HUES48 (cell line): Measurements from ENCODE around the gene SERPINB12.

Experiments used
- H3K27ac ChIP-seq: one replicate; pipeline ENCODE4 v1.7.0; 2013; ENCODE audit warnings: low read depth, low read length, inconsistent platforms
- H3K27me3 ChIP-seq: 2 replicates; pipeline ENCODE4 v1.6.1; 2013; ENCODE audit warnings: mild to moderate bottlenecking, low read length; ENCODE audit not compliant: control insufficient read depth, insufficient read depth
- H3K36me3 ChIP-seq: 2 replicates; pipeline ENCODE4 v1.6.1; 2013; ENCODE audit warnings: low read length; ENCODE audit not compliant: control insufficient read depth, insufficient read depth
- H3K4me1 ChIP-seq: 2 replicates; pipeline ENCODE4 v1.6.1; 2013; ENCODE audit warnings: mild to moderate bottlenecking, low read length; ENCODE audit not compliant: control insufficient read depth, insufficient read depth
- H3K4me3 ChIP-seq: 2 replicates; pipeline ENCODE4 v1.5.1; 2013; ENCODE audit warnings: mild to moderate bottlenecking, low read depth, low read length
- H3K9ac ChIP-seq: 2 replicates; pipeline ENCODE4 v1.6.1; 2013; ENCODE audit warnings: mild to moderate bottlenecking, low read depth, low read length, moderate library complexity
- H3K9me3 ChIP-seq: 2 replicates; pipeline ENCODE4 v1.6.1; 2013; ENCODE audit warnings: low read length; ENCODE audit not compliant: control insufficient read depth, insufficient read depth

Gene SERPINB12

DNA sequence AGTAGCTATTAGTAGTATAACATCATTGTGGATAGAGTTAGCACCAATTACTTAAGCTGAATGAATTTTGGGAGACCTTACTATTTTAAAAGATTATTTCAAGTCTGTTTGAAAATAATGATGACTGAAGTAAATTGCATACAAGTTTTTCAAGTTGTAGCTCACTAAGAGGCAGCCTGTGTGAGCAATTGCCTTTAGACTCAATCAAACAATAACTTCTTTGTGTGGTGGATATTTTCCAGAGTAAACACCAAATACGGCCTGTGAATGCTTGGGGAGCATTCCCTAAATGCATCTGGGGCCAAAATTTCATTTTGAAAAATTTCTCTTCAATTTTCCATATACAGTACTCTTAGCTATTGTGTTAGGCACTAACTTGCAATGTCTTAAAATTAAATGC lies 7.9 kb downstream of the SERPINB12 start:
- H3K27me3 ChIP-seq, result no peaks in the 10 kb centered on the region
- H3K9me3 ChIP-seq, result no peaks in the 10 kb centered on the region
- peaks cover 4% of the 10 kb centered on the region; the same call in 1 of the 2 replicates for H3K4me1 ChIP-seq
- no peaks in the 10 kb centered on the region for H3K36me3 ChIP-seq
- H3K4me3 ChIP-seq, result no peak overlapping the region
- H3K27ac ChIP-seq, result no peak overlapping the region
- no peak overlapping the region for H3K9ac ChIP-seq

DNA sequence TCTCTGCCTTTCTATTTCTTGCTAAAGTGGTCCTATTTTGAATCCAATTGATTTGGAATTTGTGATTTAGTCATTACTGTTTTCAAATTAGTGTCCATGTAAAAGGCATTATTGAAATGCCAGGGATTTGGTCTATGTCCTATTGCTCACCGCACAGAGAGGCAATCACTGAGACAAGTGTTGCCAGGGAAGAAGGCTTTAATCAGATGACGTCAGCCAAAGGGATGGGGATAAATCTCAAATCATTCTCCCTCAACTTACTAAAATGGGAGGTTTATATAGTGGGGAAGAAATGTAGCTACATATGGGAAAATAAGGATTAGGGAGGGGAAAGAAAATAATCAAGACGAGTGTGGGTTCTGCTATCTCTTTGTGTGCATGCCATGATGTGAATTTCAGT lies 9.6 kb downstream of the SERPINB12 start:
- H3K27me3 ChIP-seq, result no peaks in the 10 kb centered on the region
- H3K4me3 ChIP-seq, result no peak overlapping the region
- H3K36me3 ChIP-seq, result no peaks in the 10 kb centered on the region
- no peak overlapping the region for H3K9ac ChIP-seq
- no peaks in the 10 kb centered on the region for H3K4me1 ChIP-seq
- no peak overlapping the region for H3K27ac ChIP-seq
- no peaks in the 10 kb centered on the region for H3K9me3 ChIP-seq

DNA sequence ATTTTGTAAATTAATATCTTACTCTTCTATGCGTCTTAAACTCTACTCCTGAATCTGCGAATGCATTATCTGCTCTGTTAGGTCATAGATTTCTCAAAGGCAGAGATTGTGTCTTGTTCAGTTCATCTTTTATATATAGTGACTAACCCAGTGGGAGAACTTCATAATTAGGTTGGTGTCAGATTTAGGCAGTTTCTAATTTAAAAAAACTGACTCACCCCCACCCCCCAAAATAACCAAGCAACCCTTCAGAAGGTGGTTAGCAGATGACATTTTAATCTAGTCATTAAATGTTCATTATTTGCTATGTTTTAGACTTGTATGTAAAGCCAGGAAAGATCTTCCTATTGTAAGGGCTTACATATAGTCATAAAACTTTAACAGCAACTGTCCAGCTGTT lies 10.4 kb downstream of the SERPINB12 start:
- Histone ChIP-seq H3K27ac (no peak overlapping the region), H3K9me3 (no peaks in the 10 kb centered on the region), H3K9ac (no peak overlapping the region), H3K4me3 (no peak overlapping the region), H3K4me1 (no peaks in the 10 kb centered on the region), H3K36me3 (no peaks in the 10 kb centered on the region), H3K27me3 (no peaks in the 10 kb centered on the region)

DNA sequence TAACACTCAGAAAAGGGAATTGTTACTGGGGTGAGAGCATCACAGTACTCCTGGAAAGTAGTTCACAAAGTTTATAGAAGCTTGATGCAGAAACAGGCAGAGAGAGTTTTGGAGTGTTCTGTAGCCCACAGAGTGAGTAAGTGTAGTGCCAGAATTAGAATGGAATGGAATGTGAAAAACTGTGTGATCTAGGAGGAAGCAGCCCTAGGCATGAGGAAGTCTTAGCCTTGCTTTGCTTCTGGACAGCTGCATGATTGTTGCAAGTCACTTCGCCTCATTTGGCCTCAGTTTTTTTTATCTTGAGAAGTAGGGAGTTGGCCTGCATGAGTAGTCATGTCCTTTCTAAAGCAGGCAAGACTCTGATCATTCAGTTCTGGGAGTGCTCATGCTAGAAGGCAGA lies 10.9 kb downstream of the SERPINB12 start:
- no peak overlapping the region for H3K9ac ChIP-seq
- H3K27ac ChIP-seq, result no peak overlapping the region
- H3K9me3 ChIP-seq, result no peaks in the 10 kb centered on the region
- no peaks in the 10 kb centered on the region for H3K36me3 ChIP-seq
- no peak overlapping the region for H3K4me3 ChIP-seq
- no peaks in the 10 kb centered on the region for H3K27me3 ChIP-seq
- no peaks in the 10 kb centered on the region for H3K4me1 ChIP-seq

DNA sequence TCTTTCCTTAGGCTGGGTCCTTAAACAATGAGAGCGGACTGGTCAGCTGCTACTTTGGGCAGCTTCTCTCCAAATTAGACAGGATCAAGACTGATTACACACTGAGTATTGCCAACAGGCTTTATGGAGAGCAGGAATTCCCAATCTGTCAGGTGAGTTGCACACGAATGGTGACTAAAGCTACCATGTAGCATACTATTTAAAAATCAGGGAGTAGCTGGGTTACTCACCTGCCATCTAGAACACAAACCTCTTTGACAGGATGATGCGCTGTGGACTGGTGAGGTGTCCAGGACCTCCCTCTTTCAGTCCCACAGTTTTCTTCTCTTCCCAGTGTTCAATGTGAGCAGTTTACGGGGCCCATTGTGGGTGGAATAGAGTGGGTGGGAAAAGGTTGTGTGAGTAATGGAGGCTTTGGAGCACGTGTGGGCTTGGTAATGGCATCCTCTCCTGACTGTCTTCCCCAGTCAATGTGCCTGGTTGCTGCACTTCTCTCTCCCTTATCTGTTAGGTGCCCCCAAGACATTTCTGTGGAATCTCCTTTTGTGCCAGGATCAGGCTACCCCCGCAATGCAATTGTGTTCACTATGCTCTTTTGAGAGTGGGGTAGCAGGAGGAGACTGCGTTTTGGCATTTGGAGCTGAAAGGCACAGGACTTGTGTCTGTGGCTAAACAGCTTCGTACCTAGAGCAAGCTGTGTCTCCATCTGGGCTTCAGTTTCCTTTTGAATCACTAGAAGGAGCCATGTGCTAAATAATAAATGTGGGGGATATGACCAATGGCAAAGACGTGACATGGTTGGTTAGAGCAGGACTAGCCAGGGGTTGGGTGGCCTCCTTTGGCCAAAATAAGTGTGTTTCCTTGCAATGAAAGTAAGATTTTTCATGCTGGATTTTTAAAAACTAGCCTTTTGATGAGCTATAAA lies 17.7 kb downstream of the SERPINB12 start:
- no peaks in the 10 kb centered on the region for H3K27me3 ChIP-seq
- H3K27ac ChIP-seq, result no peak overlapping the region
- H3K4me3 ChIP-seq, result no peak overlapping the region
- H3K36me3 ChIP-seq, result no peaks in the 10 kb centered on the region
- H3K9ac ChIP-seq, result no peak overlapping the region
- H3K9me3 ChIP-seq, result no peaks in the 10 kb centered on the region
- H3K4me1 ChIP-seq, result no peaks in the 10 kb centered on the region

DNA sequence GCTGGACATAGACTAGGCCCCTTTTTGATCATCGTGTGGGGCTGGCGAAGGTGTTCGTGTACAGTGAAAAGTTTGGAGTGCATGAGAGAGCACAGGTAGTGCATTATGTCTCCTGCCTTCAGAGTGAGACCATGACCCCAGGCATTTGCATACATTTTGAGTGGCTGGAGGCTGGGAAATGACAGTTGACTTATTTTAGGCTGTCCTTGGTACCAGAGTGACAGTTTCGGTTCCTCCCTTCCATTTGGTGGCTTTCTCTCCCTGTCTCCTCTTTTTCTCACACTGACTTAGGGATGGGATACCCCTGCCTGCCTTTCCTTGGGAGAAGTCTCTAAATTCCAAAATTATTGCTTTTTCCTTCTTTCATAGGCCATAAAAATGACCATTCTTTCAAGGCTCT lies 20.1 kb downstream of the SERPINB12 start:
- Histone ChIP-seq H3K4me3 (no peak overlapping the region), H3K9ac (no peak overlapping the region), H3K27ac (no peak overlapping the region), H3K4me1 (no peaks in the 10 kb centered on the region), H3K9me3 (no peaks in the 10 kb centered on the region), H3K36me3 (no peaks in the 10 kb centered on the region), H3K27me3 (no peaks in the 10 kb centered on the region)

DNA sequence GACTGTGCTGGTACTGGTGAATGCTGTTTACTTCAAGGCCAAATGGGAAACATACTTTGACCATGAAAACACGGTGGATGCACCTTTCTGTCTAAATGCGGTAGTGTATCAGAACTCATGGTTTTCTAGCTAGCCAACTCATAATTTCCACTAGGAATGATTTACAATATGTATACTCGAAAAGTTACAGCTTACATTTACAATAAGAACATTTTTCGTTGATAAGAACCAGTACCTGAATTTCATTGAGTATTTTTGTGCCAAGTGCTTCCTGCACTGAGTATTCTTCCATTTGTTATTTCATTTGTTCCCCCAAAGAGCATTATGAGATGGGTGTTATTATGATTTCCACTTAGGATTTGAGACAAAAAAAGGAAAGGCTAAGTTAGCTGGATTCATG lies 21.9 kb downstream of the SERPINB12 start:
- no peaks in the 10 kb centered on the region for H3K27me3 ChIP-seq
- no peaks in the 10 kb centered on the region for H3K9me3 ChIP-seq
- no peaks in the 10 kb centered on the region for H3K4me1 ChIP-seq
- no peak overlapping the region for H3K27ac ChIP-seq
- H3K36me3 ChIP-seq, result no peaks in the 10 kb centered on the region
- no peak overlapping the region for H3K9ac ChIP-seq
- no peak overlapping the region for H3K4me3 ChIP-seq

DNA sequence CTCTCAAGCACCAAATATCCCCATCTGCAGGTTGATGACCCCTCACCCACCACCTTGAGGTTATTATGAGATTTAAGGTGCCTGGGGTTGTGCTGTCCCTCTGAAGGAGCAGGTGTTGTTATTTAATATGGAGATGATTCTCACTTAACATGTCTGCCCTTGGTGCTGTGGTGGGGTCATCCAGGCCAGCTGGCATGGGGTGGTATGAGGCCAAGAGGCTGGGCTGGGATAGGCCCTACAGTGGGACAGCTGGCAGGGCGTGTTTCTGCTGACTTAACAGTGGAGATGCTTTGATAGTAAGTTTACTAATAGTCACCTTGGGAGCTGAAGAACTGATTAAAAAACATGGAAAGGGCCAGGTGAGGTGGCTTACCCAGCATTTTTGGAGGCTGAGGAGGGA lies 22.4 kb downstream of the SERPINB12 start:
- Histone ChIP-seq H3K9ac (no peak overlapping the region), H3K36me3 (no peaks in the 10 kb centered on the region), H3K4me1 (no peaks in the 10 kb centered on the region), H3K27ac (no peak overlapping the region), H3K27me3 (no peaks in the 10 kb centered on the region), H3K9me3 (no peaks in the 10 kb centered on the region), H3K4me3 (no peak overlapping the region)

DNA sequence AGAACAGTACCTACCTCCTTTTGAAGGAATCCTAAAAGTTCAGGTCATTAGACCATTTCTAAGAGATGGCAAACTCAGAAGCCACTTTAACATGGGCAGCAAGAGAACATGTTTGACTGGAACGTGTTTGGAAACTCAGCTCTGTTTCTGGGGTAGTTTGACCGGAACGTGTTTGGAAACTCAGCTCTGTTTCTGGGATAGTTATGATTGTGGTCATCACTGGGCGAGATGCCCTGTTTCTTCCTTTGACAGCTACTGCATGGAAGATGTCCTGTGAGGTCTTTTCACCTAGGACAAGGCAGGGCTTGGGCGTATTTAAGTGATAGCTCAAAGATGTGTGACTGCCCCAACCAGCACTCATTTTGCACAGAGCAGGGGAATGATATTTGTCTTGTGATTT lies 25.1 kb downstream of the SERPINB12 start:
- no peaks in the 10 kb centered on the region for H3K27me3 ChIP-seq
- no peaks in the 10 kb centered on the region for H3K36me3 ChIP-seq
- no peak overlapping the region for H3K27ac ChIP-seq
- no peak overlapping the region for H3K4me3 ChIP-seq
- H3K9me3 ChIP-seq, result no peaks in the 10 kb centered on the region
- H3K9ac ChIP-seq, result no peak overlapping the region
- H3K4me1 ChIP-seq, result no peaks in the 10 kb centered on the region

DNA sequence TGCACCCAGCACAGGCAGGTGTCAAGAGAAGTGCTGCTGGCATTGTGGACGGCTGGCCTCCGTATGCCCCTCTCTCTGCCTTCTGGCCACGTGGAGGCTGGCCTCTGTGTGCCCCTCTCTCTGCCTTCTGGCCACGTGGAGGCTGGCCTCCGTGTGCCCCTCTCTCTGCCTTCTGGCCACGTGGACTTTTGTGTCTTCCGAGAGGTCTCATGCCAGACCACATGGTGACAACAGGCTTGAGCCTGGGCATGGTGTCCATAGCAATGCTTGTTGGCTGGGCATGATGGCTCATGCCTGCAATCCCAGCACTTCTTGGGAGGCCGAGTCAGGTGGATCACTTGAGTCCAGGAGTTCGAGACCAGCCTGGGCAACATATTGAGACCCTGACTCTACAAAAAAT lies 25.7 kb downstream of the SERPINB12 start:
- Histone ChIP-seq H3K27me3 (no peaks in the 10 kb centered on the region), H3K36me3 (no peaks in the 10 kb centered on the region), H3K9me3 (no peaks in the 10 kb centered on the region), H3K27ac (no peak overlapping the region), H3K4me3 (no peak overlapping the region), H3K4me1 (no peaks in the 10 kb centered on the region), H3K9ac (no peak overlapping the region)

DNA sequence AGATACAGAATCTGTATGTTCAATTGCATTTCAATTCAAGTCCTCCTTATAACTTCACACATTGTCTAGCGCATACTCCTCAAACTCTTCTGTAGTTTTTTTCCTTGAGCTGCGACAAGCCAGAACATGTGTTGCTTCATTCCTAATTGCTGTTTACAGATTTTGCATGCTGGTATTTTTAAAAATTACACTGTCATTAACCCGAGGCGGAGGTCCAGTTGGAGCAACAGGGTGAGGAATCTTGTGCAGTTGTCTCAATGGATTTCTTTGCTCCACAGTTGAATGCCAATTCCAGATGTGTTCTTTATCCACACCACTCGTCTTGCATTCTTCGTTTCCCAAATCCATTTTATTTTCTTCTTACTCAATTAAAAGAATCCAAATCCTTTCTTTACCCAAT lies 28.6 kb downstream of the SERPINB12 start:
- no peak overlapping the region for H3K27ac ChIP-seq
- no peaks in the 10 kb centered on the region for H3K36me3 ChIP-seq
- H3K4me3 ChIP-seq, result no peak overlapping the region
- no peak overlapping the region for H3K9ac ChIP-seq
- no peaks in the 10 kb centered on the region for H3K4me1 ChIP-seq
- H3K9me3 ChIP-seq, result no peaks in the 10 kb centered on the region
- no peaks in the 10 kb centered on the region for H3K27me3 ChIP-seq
